Stimulated activated CD8-positive, alpha-beta memory T cell treated with anti-CD3 and anti-CD28 coated beads, Interleukin-12 subunit alpha, Interleukin-12 subunit beta, amount 100 ng/mL, for 1 hour (primary cell): ENCODE results near the gene FFAR2.

ENCODE experiments used
- DNase-seq: peaks from one replicate; pipeline ENCODE4 v3.0.0-alpha.2; 2020; ENCODE audit warnings: low read depth

The FFAR2 gene

DNA sequence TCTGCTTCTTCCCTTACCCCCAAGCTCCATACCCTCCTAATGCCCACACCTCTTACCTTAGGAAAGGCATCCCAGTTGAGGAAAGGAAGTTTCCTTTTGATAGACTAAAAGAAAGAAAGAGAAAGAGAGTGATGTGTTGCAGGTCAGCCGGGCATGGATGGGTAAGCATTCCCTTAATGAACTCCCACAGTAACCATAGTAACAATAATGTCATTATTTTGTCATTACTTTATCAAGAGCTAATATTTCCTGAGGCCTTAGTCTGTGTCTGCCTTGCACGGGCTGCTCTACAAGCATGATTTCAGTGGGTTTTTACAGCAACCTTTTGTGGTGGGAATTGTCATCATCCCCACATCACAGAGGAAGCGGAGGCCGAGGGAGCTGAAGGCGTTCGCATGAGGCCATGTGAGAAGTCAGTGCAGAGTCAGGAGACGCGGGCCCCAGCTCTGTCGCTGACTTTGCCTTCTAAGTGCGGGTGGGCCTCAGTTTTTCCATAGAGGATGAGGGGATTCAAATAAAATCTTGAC is 39.7 kb downstream of the FFAR2 start:
- DNase-seq: no peak

GRCh38 chr19:35488677-35489076 is 40.6 kb downstream of the FFAR2 start:
- DNase-seq: no peak

DNA sequence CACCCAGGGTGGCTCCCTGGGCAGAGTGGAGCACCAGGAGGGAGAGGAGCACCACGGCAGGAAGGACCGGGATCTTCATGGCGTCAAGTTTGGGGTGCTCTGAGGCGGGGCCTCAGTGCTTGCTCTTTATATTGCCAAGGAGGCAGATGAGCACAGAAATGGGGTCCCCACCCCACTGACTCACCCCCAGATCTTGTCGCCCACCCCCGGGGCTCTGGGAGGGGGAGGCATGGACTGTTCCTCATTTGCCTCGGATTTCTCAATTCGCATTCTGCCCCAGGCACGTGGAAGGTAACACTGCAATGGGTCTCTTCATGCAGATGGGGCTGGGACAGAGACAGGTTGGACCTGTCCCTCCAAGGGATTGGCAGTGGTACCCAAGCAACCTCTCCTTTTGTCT is 42.3 kb downstream of the FFAR2 start, which contains the start of gene KRTDAP:
Gene KRTDAP, minus strand, starts transcription at position 101 of the 400 bp plus-strand sequence. Its CDS starts 22 bp downstream, at position 79.
- DNase-seq: no peak

- DNase-seq: no peak
These were observed 43.8 kb downstream of the FFAR2 start for GRCh38 chr19:35491836-35492360.

- no peak for DNase-seq
These were observed 45.9 kb downstream of the FFAR2 start for GRCh38 chr19:35493971-35494370.

GRCh38 chr19:35495107-35496064 is 47.3 kb downstream of the FFAR2 start:
- DNase-seq: peak; percentile 49

DNA sequence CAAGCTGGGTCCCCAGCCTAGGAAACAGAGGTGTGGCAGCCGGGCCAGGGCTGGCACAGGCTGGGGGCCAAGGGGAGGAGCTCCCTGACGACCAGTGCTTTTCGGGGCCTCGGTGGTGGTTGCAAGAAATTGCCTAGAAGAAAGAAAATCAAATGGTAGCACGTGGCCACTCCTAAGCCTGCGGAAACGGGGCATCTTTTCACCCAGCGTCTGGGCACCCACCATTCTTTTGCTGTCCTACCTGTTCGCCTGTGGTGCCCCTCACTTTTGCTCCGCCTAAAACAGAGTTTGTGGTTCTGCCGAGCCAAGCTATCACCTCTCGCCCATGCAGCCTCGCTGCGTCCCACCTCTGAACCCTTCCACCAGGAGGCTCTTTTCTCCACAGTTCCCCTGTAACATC is 49.3 kb downstream of the FFAR2 start:
- DNase-seq: no peak

DNA sequence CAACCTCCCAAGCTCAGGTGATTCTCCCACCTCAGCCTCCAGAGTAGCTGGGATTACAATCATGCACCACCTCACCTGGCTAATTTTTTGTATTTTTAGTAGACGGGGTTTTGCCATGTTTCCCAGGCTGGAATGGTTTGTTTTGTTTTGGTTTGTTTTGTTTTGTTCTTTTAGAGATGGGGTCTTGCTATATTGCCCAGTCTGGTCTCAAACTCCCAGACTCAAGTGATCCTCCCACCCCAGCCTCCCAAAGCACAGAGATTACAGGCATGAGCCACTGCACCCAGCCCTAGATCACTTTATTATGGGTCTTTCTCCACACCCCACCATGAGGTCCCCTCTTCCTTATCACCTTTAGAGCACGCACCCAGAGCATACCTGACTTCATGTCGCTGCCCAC is 50.2 kb downstream of the FFAR2 start:
- no peak for DNase-seq

DNA sequence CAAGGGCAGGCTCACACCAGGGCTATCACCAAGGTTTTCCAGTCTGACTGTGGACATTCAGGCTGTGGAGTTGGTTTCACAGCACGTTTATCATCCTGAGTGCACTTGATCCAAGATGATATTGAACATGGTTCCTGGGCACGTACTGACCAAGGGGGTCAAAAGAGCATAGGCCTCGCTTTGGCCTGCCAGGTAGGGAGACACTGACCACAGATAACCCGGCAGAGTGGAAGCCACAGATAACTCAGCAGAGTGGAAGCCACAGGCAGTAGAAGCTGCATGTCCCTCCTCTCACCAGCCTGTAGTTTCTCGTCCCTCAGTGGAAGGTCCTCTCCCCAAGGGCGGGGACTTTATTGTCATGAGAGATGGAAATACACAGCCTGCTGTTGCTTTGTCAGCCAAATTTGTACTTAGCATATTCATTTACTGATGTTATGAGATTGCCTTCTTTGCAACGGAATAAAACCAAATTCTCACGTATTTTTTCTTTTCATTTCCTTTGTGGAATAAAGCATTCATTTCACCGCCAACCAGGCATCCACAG is 51.0 kb downstream of the FFAR2 start:
- no peak for DNase-seq

- no peak for DNase-seq
These were observed 52.6 kb downstream of the FFAR2 start for GRCh38 chr19:35500611-35501010.
